Thoracic aorta (tissue), 2 donors: Measurements from ENCODE around the gene SH3PXD2A. TPM values are rescaled to one million over a fixed set of nuclear protein-coding genes. Genes with fewer than 3 reads are reported as not detected.

Source experiments
- ATAC-seq: fragments of 150-250 bp; one replicate; pipeline ENCODE4 v1.8.0; 2017; ENCODE audit warnings: low read depth; ENCODE audit not compliant: insufficient number of reproducible peaks, low FRiP score
- DNase-seq: peaks from one replicate; pipeline ENCODE4 v3.0.0-alpha.2; 2020; ENCODE audit warnings: low spot score
- H3K27ac ChIP-seq, 2 donors: fragments of 200-600 bp; sonication (generic); 1 replicate in 1 of 2; 2 replicates in 1 of 2; pipeline ENCODE4 v1.5.1; 2016; ENCODE audit warnings: mild to moderate bottlenecking in 2 of 2, moderate library complexity in 2 of 2
- H3K27me3 ChIP-seq: fragments of 200-600 bp; sonication (generic); replicated peaks from 2 replicates; pipeline ENCODE4 v1.6.0; 2016; ENCODE audit warnings: mild to moderate bottlenecking; ENCODE audit not compliant: insufficient read depth
- H3K36me3 ChIP-seq: fragments of 200-600 bp; sonication (generic); one replicate; pipeline ENCODE4 v1.5.1; 2016
- H3K4me1 ChIP-seq, 2 donors: fragments of 200-600 bp; sonication (generic); 1 replicate in 1 of 2; 2 replicates in 1 of 2; pipeline versions ENCODE4 v1.5.1 to v1.6.0; 2016; ENCODE audit warnings: low read depth in 2 of 2, mild to moderate bottlenecking in 1 of 2; ENCODE audit not compliant: control insufficient read depth in 1 of 2
- H3K4me3 ChIP-seq: fragments of 200-600 bp; sonication (generic); 2 replicates; pipeline ENCODE4 v1.5.1; 2016; ENCODE audit warnings: mild to moderate bottlenecking
- H3K9me3 ChIP-seq: fragments of 200-600 bp; sonication (generic); 2 replicates; pipeline ENCODE4 v1.5.1; 2016
- total RNA-seq, 2 donors: library from RNA; depleted of rRNA; stranded (reverse); fragments of >200 nt; gene quantifications; one replicate each; pipeline versions ENCODE4 v1.1.0 to v1.2.3, GENCODE V29; 2016
- TF ChIP-seq, protein P1 (sequence below): fragments of 200-600 bp; sonication (generic); IDR thresholded peaks from one replicate; pipeline ENCODE4 v1.5.1; 2019; ENCODE audit warnings: antibody characterized with exemption

SH3PXD2A gene
- total RNA-seq, 2 donors from 2014 or later: 28.3 to 51.5 TPM

GRCh38 chr10:103559776-103560175 lies 295.6 kb downstream of the SH3PXD2A start:
- DNase-seq: no peak
- TF ChIP-seq, protein P1, sequence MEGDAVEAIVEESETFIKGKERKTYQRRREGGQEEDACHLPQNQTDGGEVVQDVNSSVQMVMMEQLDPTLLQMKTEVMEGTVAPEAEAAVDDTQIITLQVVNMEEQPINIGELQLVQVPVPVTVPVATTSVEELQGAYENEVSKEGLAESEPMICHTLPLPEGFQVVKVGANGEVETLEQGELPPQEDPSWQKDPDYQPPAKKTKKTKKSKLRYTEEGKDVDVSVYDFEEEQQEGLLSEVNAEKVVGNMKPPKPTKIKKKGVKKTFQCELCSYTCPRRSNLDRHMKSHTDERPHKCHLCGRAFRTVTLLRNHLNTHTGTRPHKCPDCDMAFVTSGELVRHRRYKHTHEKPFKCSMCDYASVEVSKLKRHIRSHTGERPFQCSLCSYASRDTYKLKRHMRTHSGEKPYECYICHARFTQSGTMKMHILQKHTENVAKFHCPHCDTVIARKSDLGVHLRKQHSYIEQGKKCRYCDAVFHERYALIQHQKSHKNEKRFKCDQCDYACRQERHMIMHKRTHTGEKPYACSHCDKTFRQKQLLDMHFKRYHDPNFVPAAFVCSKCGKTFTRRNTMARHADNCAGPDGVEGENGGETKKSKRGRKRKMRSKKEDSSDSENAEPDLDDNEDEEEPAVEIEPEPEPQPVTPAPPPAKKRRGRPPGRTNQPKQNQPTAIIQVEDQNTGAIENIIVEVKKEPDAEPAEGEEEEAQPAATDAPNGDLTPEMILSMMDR: no peak
- Histone ChIP-seq H3K27me3 (no peaks in the 10 kb centered on the region), H3K9me3 (no peaks in the 10 kb centered on the region), H3K4me1 (peaks cover 5 to 13% of the 10 kb centered on the region in 2 donors), H3K27ac (no peak overlapping the region), H3K4me3 (no peak overlapping the region), H3K36me3 (no peaks in the 10 kb centered on the region)
- ATAC-seq: no peak

- ATAC-seq: no peak
- Histone ChIP-seq H3K4me1 (peaks cover 5 to 13% of the 10 kb centered on the region in 2 donors), H3K27ac (no peak overlapping the region), H3K4me3 (no peak overlapping the region), H3K9me3 (no peaks in the 10 kb centered on the region), H3K27me3 (no peaks in the 10 kb centered on the region), H3K36me3 (no peaks in the 10 kb centered on the region)
- DNase-seq: no peak
- TF ChIP-seq, protein P1: no peak
Observed at GRCh38 chr10:103558911-103559310, 296.5 kb downstream of the SH3PXD2A start.

- DNase-seq: no peak
- Histone ChIP-seq H3K4me1 (peaks cover 5 to 13% of the 10 kb centered on the region in 2 donors), H3K27ac (no peak overlapping the region), H3K4me3 (no peak overlapping the region), H3K9me3 (no peaks in the 10 kb centered on the region), H3K36me3 (no peaks in the 10 kb centered on the region), H3K27me3 (no peaks in the 10 kb centered on the region)
- TF ChIP-seq, protein P1: no peak
- no peak for ATAC-seq
Observed at GRCh38 chr10:103557455-103557854, 297.9 kb downstream of the SH3PXD2A start.

DNA sequence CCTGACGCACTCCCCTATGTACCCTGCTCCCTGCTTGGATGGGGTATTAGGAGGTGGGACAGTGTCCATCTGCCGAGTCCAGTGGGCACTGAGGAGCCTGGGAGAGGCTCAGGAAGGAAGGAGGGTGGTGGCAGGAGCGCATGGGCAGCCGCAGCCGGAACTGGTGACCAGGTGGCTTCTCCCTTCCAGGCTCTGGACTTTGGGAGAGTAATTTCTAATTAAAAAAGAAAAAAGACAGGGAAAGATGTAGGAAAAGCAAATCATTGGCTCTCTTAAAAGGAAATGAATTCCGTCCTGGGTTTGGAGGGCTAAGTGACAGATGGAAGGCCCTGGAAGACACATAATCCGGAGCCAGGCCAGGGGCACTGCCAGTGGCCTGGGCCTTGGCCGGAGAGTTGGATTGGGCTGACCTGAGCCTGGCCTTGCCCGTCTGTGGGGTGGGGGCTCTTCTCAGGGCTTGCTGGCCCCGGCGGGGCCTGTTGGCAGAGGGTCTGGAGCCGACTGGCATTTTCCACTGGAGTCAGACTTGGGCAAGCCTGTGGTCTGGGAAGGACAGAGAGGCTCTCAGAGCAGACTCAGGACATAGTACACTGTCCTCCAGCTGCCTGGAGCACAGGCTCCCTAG lies 298.9 kb downstream of the SH3PXD2A start:
- DNase-seq: no peak
- H3K4me1 ChIP-seq: peaks cover 5 to 13% of the 10 kb centered on the region in 2 donors
- H3K27ac ChIP-seq: no peak overlapping the region
- H3K27me3 ChIP-seq: no peaks in the 10 kb centered on the region
- TF ChIP-seq, protein P1: no peak
- ATAC-seq: no peak
- no peak overlapping the region for H3K4me3 ChIP-seq
- H3K36me3 ChIP-seq: no peaks in the 10 kb centered on the region
- H3K9me3 ChIP-seq: no peaks in the 10 kb centered on the region

GRCh38 chr10:103555712-103556111 lies 299.7 kb downstream of the SH3PXD2A start:
- peak overlapping the region; percentile 65 for H3K4me3 ChIP-seq
- no peaks in the 10 kb centered on the region for H3K9me3 ChIP-seq
- DNase-seq: no peak
- no peak for ATAC-seq
- no peak overlapping the region for H3K27ac ChIP-seq
- H3K4me1 ChIP-seq: peaks cover 5 to 13% of the 10 kb centered on the region in 2 donors
- TF ChIP-seq, protein P1: no peak
- H3K36me3 ChIP-seq: no peaks in the 10 kb centered on the region
- no peaks in the 10 kb centered on the region for H3K27me3 ChIP-seq
